Umbilical cord (tissue), 2 donors: ENCODE measurements around the gene MAD1L1. TPM values are rescaled to one million over a fixed set of nuclear protein-coding genes. Genes with fewer than 3 reads are reported as not detected.

Experiments used
- DNase-seq: peaks from one replicate; pipeline ENCODE4 v3.0.0-alpha.2; 2015; ENCODE audit warnings: low spot score
- total RNA-seq: library from RNA; depleted of rRNA; stranded (reverse); fragments of >200 nt; gene quantifications from one replicate; pipeline ENCODE4 v1.2.3, GENCODE V29; 2014; ENCODE audit warnings: low replicate concordance; ENCODE audit not compliant: insufficient read depth

MAD1L1 gene
- total RNA-seq, 1 donor from 2014 or later, result 23.8 TPM

DNA sequence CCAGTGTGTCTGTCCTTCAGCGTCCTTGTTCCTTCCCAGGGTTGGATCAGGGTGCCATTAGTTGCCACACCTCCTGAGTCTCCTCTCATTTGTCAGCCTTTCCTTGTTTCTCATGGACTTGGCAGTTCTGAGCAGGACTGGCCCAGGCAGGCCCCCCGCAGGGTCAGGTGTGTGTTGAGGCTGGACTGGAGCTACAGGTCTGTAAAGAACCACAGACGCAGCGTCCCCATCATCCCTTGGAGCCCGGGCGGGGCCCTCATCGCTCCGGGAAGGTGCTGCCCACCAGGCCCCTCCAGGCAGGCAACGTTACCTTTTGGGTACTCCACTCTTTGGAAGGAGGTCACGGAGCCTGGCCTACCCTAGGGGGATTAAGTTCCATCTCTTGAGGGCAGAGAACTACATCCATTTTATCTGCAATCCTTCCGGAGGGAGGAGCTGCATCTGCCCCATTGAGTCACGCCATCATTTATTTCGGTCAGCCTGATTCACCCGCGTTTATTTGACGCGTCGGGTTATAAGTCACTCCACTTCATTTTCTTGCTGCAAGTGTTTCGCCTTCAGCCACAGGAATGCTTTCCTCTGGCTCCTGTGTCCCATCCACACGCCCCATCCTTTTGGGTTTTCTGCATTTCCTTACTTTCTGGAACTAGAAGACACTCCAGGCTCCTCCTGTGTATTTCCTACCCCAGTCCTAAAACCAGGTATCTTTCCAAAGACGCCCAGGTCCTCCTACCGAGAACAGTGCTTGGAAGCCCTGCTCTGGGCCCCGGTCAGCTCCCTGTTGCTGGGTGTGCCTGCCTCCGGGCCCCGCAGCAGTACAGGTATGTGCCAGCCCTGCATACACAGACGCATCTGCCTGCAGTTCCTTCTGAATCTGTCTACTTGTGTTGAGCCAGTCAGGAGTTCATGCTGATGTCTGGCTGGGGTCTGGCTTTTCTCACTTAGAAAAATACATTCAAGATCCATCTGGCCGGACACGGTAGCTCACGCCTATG lies 141.9 kb downstream of the MAD1L1 start:
- DNase-seq, result peak; percentile 76

DNA sequence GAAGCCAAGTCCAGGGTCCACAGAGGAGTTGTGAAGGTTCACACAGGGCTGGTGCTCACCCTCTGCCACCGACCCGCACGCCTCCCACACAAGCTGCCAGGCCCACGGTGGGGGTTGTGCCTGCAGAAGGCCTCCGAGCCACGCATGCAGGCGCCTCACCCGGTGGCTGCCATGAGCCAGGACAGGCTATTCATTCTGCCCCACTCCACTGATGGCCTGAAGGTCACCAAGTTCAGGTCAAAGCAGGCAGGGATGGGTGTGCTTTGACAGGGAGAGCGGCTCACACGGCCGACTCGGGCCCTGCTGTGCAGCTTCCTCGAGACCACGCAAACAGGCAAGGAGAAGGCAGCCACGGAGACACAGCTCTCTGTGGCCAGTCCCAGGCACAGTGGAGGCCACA lies 143.9 kb downstream of the MAD1L1 start:
- no peak for DNase-seq

DNA sequence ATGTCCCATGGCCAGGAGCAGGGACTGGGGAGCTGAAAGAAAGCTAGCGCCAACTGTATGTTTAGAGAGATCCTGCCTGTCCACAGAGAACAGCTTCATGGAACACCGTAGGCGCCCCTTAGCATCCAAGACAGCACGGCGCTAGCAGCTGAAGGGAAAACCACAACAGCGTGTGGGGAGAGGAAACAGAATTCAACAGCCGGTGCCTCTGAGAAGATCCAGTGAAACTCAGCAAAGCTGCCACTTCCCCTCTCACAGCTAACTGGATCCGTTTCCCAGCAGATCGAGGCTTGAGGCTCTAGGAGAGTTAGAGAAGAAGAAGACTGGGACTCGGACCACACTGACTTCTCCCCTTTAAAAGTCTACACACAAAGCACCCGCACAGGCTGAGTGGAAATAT lies 145.0 kb downstream of the MAD1L1 start:
- DNase-seq, result no peak

DNA sequence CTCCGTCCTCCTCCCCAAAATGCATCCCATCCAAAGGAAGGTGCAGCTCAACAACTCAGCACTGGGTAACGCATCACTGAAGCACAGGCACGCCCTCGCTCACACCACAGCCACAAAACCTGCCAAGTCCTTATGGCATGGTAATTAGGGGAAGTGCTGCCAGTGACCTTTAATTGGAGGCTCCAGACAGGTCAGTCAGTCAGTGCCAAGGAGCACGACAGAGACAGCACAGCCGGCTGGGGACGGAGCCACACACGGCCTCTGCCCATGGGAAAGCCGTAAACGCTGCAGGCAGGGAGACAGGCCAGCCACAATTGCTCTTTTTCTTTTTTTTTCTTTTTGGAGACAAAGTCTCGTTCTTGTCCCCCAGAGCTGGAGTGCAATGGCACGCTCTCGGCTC lies 146.5 kb downstream of the MAD1L1 start:
- DNase-seq, result no peak

DNA sequence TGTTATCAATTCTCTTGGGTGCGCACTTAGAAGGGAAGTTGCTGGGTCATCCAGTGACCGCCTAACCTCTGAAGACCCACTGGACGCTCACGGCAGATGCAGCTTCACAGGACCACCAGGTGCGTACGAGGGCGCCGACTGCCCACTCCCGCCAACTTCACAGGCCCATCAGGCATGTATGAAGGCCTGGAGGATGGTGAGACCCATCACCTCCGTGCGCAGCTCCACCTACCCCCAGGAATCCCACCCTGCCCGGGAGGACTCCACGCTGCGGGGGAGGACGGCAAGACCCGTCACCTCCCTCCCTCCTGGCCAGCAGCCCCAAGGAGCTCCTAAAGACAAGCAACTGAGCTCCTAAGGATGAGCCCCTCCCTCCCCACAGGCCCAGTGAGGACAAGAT lies 146.9 kb downstream of the MAD1L1 start:
- no peak for DNase-seq

DNA sequence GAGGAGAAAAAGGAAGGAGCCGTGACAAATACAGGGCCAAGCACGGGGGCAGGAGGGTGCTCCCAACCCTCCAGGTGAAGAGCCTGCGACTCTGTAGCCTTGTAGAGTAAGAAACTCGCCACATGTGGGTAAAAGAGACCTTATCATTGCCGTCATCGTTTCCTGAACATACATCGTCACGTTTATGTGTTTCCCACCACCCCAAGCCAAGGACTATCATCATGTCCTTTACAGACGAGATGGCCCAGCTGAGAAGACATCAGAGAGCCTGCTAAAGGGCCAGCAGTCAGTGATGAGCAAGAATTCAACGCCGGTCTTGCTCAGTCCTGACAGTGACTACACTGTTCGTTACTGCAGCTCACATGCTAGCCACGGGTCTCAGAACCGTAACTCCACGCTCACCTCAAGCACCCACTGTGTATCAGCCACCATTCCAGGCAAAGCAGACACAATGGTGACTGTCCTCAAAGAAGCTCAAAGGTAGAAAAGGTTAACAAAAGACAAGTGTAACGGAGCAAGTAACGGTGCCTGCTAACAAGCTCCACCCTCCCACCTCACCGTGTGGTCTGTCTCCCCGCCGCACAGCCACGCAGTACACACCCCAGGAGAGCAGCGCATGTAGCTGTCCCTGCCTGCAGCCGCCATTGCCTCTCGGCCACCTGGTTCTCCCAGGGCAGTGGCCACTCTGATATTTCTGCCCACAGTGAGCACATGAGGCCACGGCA lies 147.8 kb downstream of the MAD1L1 start:
- DNase-seq, result no peak

DNA sequence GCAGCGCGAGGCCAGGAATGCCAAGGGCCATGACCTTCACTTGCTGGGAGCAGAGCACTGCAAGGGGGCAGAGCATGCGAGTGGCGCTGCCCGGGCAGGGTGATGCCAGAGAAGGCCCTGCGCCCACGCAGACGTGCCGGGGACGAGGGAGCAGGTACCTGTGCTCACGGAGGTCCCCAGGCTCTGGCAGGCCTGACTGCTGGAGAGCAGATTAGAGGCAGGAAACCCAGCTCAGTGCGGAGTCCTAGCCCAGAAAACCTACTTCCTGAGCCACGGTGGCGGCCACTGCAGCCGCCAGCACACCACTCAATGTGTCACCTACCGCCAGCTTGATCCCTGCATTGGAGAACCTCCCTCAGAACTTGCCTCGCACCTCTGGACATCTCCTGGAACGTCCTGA lies 148.4 kb downstream of the MAD1L1 start:
- DNase-seq, result no peak

DNA sequence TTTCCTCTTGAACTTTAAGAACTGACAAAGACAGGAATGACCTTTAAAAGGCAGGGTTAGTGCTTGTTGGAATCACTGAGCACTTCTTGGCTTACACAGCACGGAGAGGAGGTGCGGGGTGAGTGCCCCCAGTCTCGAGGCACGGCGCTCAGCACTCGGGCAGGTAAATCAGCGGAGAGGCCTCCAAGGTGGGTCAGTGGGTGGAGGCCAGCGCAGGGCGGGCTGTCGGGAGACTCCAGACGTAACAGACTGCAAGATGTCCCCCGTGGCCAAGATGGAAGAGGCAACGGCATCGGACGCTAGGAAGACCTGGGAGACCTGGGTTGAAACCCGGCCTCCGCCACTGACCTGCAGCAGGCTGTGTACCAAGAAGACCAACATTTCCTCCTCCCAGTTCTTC lies 149.4 kb downstream of the MAD1L1 start:
- DNase-seq, result no peak

DNA sequence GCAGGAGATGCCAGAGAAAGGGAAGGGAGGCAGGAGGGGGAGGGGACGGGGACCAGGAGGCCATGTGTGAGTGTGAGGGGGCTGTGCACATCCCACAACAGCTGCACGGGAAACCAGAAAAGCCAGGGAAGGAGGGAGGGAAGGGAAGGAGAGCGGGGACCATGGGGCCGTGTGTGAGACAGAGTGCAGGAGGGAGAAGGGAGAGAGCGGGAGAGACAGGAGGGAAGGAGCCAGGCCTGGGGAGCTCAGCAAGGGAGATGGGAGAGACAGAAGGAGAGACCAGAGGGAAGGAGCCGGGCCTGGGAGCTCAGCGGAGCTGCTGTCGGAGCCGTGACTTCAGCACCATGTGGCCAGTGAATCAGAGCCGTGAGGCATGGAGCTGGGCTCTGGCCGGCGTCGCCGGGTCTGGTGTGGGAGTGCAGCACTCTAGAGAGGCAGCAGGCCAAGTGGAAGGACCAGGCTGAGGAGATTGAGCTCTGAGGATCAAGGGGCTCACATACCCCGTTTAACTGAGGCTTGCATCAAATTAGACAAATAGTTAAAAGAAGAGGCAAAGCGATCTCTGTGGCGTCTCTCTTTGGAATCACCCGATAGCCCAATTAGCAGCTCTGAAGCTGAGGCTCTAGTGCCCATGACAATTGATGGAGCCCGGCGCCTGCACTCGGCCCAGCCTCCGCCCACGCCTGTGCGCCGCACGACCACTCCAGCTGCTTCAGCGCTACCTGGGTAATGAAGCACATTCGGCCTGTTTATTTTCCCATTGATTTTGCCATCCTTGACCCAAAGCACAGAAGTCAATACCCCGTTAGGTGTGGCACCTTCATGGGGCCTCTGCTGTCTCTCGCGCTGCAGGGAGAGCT lies 150.4 kb downstream of the MAD1L1 start:
- peak; percentile 83 for DNase-seq

DNA sequence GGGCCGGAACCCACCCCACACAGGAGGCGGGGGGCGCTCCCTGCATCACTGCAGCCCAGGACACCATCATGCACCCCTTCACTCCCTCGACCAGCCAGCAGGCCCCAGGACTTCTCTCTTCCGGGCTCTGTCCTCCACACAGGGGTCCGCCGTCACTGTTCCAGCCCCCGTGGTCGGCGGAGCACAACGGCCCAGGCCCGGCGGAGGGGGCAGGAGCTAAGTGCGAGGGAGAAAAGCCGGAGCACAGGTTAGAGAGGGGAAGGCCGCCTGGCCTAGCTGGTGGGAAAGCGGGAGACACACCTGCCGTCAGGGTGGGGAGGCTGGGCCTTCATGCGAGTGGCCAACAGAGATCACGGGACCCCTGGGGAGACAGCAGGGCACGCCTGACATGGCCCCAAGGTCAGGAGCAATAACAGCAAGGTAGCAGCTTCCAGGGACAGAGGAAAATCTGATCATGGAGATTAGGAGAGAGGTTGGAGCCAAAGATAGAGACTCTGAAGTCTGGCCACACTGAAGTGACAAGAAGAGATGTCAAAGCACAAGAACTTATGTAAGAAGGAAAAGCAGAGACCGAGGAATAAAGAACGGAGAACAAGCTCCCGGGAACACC lies 151.1 kb downstream of the MAD1L1 start:
- DNase-seq, result no peak

DNA sequence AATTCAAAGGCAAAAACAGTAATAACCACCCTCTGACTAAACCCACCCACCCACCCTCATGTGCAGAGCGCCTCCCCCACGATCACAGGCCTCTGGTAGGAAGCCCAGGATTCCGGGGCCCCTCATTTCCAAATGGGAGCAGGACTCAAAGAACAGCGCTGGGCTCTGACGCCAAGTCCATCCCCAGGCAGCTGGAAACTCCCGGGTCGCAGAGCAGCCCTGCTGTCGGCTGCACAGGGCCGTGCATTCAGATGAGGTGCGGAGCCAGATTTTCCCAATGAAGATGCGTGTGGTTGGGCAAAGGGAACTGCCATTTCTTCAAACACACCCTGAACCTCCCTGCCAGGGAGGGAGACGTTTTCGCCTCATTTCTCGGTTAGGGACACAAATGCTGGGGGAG lies 152.3 kb downstream of the MAD1L1 start:
- no peak for DNase-seq

DNA sequence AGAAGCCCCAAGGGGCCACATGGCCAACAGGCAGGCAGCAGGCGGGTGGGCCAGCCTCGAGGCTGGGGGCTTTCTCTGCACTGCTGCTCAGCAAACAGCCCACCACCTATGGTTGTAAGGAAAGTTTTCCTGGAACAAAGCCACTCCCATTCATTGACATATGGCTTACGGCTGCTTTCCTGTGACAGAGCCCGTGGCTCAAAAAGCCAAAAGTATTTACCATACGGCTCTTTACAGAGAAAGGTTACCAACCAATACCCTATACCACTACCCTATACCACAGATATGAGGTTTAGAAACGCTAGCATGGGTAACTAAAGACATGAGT lies 152.7 kb downstream of the MAD1L1 start:
- no peak for DNase-seq

DNA sequence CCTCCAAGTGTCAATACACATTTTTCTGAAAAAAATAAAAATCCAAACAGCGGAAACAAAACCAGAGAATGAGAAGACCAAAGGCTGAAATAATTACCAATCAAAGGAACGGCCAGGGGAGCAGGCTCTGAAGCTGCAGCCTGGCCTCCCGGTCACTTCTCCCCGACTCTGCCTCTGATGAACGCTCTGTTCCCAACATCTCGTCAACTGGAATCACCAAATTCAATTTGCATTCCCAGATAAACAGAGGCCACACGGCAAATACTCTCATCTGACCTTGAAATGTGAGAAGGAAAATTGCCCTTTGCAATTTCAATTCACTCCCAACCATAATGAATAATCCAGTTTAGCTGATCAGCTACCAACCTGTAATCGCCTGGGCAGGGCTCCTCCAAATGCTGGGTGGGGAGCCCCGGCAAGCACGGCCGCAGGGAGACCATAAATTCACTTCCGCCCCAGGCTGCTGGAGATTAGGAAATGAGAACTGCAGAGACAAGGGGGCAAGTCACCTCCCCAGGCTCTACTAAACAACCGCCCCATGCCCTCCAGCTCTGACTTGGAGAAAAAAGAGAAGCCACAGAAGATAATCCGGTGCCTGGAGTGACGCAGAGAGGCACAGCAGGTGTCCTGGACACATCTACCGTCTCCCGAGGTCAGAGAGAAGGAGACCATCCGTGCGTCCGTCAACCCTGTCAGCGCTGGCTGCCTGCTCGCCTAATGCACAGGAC lies 153.2 kb downstream of the MAD1L1 start:
- no peak for DNase-seq

DNA sequence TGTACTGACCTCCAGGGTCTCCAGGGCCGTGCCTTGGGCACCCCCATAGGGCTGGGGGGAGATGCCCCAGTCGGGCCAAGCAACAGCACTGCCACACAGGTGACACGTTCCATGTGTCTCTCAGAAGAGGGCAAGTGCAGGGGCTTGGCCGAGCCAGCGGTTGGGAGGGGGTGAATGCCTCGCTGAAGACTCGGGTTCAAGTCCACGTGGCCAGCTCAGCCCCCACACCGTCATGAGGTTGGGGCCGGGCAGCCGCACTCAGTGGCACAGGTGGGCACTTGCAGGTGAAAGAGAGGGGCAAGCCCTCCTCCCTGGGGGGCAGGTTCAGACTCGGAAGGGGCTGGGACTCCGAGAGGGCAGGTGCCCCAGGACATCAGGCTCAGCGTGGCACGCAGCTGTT lies 153.8 kb downstream of the MAD1L1 start:
- no peak for DNase-seq

DNA sequence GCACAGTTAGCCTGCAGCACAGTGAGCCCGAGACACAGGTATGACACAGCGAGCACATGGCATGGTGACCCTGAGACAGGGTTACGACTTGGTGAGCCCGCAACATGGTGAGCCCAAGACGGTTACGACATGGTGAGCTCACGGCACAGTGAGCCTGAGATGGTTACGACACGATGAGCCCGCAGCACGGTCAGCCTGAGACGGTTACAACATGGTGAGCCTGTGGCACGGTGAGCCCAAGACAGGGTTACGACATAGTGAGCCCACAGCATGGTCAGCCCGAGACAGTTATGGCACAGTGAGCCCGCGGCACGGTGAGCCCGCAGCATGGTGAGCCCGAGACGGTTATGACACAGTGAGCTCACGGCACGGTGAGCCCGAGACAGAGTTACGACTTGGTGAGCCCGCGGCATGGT lies 156.1 kb downstream of the MAD1L1 start:
- DNase-seq, result no peak

DNA sequence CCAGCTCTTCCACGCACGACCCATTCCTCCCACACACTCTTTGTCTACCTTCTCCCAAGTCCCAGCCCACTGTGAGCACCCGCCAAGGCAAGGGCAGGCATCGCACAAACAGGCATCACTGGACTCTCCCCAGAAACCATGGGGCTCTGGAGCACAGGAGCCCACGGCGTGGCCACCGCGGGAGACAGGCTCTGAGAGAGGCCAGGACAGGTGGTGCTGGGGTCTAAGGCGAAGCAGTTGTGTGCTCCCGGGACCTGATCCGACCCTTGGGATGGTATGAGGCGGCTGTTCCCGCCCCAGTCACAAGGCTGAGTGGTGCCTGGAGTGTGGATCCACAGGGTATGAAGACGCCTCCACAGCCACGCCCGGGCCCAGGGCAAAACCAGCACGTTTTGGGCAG lies 156.9 kb downstream of the MAD1L1 start:
- no peak for DNase-seq

DNA sequence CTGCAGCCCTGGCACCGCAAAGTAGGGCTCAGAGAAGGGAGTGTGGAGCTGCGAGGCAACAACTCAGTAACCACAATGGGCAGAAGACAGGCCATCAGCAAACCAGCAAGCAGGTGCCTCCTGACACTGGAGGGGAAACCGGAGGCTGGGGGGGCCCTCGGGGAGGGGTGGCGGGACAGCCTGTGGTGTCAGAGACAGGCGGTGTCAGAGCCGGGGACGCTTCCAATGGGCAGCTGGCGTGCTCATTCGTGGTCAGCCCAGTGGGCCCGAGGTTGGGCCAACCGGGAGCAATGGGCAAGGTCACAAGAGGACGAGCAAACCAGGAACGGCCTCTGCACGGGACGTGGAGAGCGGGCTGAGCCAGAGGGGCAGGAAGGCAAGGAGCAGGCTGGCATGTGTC lies 158.1 kb downstream of the MAD1L1 start:
- no peak for DNase-seq

DNA sequence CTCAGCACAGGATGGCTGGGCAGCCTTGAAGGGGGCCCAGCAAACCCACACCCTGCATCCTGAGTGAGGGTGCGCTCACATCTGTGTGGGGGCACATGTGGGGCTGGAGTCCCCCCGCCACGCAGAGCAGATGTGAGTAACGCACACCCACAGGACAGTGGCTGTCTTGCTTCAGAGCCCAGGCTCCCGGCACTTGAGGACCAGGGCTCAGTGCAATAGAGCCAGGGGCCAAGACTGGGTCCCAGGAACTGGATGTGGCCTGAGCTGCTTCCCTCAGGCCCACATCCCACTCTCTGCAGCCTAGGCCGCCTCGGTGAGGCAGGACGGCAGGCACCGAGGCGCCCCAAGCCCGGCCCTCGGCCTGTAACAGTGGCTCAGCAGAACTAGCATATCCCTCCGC lies 159.9 kb downstream of the MAD1L1 start:
- no peak for DNase-seq

DNA sequence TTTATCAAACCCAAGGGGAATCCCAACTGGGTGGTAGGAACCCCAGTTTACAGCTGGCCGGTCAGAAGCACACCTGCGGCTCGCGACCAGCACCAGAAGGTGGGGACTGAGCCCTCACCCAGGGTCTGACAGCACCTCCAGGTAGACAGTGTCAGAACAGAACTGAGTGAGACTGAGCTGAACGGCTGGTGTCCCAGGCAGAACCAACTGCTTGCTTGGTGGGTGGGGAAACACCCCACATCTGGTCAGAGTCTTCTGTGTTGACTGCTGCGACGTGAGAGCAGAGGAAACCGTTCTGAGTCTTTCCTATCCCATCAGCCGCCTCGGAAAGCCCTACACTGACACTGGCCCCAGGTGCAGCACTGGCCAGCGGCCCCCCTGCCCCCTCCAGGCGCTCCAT lies 160.7 kb downstream of the MAD1L1 start:
- DNase-seq, result no peak

DNA sequence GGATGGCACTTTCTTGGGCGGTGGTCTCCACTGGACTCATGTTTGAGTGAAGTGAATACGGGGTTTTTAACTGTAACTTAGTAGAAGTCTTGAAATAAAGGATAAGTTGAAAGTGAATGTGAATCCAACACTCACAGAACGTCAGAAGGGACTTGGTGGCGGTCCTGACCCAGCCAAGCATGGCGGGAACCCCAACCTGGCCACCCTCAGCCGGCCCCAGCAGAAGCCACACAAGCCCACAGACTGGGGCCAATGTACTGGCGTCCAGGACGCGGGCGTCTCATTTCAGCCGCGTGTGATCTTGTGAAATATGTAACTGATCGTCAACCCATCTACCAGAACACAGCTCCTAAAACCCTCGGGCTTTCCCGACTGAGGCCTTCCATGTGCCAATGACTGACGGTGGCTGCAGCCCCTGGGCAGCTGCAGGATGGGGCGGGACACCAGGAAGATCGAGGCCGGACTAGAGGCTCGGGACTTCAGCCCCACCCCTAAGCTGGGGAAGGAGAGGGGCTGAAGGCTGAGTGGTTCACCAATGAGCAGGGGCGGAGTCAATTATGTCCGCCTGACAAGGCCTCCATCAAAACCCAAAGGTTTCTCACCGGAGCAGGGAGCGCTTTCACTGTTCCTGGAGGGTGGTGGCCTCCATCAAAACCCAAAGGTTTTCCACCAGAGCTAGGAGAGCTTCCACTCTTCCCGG lies 161.5 kb downstream of the MAD1L1 start:
- DNase-seq, result no peak
